GM23338 (cell line): Measurements from ENCODE around the gene RPS6KB1. TPM values are rescaled to one million over a fixed set of nuclear protein-coding genes. Genes with fewer than 3 reads are reported as not detected.
"Not testable (repeated sequence)": the region's sequence is repeated elsewhere in the genome, so short reads cannot be mapped to it uniquely, and the experiment has no call there.

Source experiments
- ATAC-seq: fragments of 200-7000 bp; cut with Tn5 transposase; 3 replicates; pipeline ENCODE4 v1.9.1; 2020
- DNase-seq: peaks from one replicate; pipeline ENCODE4 v3.0.0-alpha.2; 2015; ENCODE audit warnings: low spot score
- H2AFZ ChIP-seq: fragments of 200-600 bp; sonication (generic); 2 replicates; pipeline ENCODE4 v1.8.0; 2016; ENCODE audit warnings: antibody characterized with exemption, mild to moderate bottlenecking, moderate library complexity
- H3F3A ChIP-seq: fragments of 200-600 bp; sonication (generic); replicated peaks from 2 replicates; pipeline ENCODE4 v1.8.0; 2017; ENCODE audit warnings: antibody characterized with exemption, mixed run types, low read depth
- H3K27ac ChIP-seq: fragments of 200-600 bp; sonication (generic); 2 replicates; pipeline ENCODE4 v1.6.1; 2016; ENCODE audit warnings: low read depth
- H3K27me3 ChIP-seq: fragments of 200-600 bp; sonication (generic); 2 replicates; pipeline ENCODE4 v1.8.0; 2016; ENCODE audit warnings: mild to moderate bottlenecking, mixed run types, moderate library complexity; ENCODE audit not compliant: insufficient read depth
- H3K36me3 ChIP-seq: fragments of 200-600 bp; sonication (generic); 2 replicates; pipeline ENCODE4 v1.8.0; 2016; ENCODE audit warnings: mild to moderate bottlenecking; ENCODE audit not compliant: insufficient read depth
- H3K4me1 ChIP-seq: fragments of 200-600 bp; sonication (generic); 2 replicates; pipeline ENCODE4 v1.8.0; 2016; ENCODE audit warnings: mild to moderate bottlenecking, moderate library complexity; ENCODE audit not compliant: insufficient read depth
- H3K4me2 ChIP-seq: fragments of 200-600 bp; sonication (generic); 2 replicates; pipeline ENCODE4 v1.7.1; 2017; ENCODE audit warnings: mixed run types
- H3K4me3 ChIP-seq: fragments of 200-600 bp; sonication (generic); 2 replicates; pipeline ENCODE4 v1.6.1; 2016; ENCODE audit warnings: mixed run types
- H3K79me2 ChIP-seq: fragments of 200-600 bp; sonication (generic); replicated peaks from 2 replicates; pipeline ENCODE4 v1.8.0; 2017; ENCODE audit warnings: mild to moderate bottlenecking; ENCODE audit not compliant: insufficient read depth
- H3K9me2 ChIP-seq: fragments of 200-600 bp; sonication (generic); 2 replicates; pipeline ENCODE4 v1.8.0; 2017; ENCODE audit not compliant: insufficient read depth
- H4K20me1 ChIP-seq: fragments of 200-600 bp; sonication (generic); replicated peaks from 2 replicates; pipeline ENCODE4 v1.8.0; 2017; ENCODE audit warnings: mild to moderate bottlenecking; ENCODE audit not compliant: insufficient read depth
- H3K27ac Mint-ChIP-seq: 2 replicates; pipeline ENCODE4 v1.8.0; 2020; ENCODE audit warnings: inconsistent platforms, mild to moderate bottlenecking, moderate library complexity, mixed read lengths
- H3K27me3 Mint-ChIP-seq: 3 replicates; pipeline ENCODE4 v1.8.0; 2022; ENCODE audit warnings: low read depth, mild to moderate bottlenecking, moderate library complexity, mixed read lengths, inconsistent platforms; ENCODE audit not compliant: insufficient read depth, poor library complexity
- H3K36me3 Mint-ChIP-seq: 3 replicates; pipeline ENCODE4 v1.8.0; 2021; ENCODE audit warnings: low read depth, mild to moderate bottlenecking, inconsistent platforms, moderate library complexity, mixed read lengths
- H3K4me1 Mint-ChIP-seq: 3 replicates; pipeline ENCODE4 v1.8.0; 2020; ENCODE audit warnings: mild to moderate bottlenecking, inconsistent platforms, mixed read lengths
- H3K4me3 Mint-ChIP-seq: 3 replicates; pipeline ENCODE4 v1.8.0; 2021; ENCODE audit warnings: moderate library complexity, mild to moderate bottlenecking, inconsistent platforms, mixed read lengths
- H3K9me3 Mint-ChIP-seq: 3 replicates; pipeline ENCODE4 v1.8.0; 2020; ENCODE audit warnings: moderate library complexity, mild to moderate bottlenecking, inconsistent platforms, mixed read lengths
- CREB1 ChIP-seq: fragments of 250-450 bp; sonication (Bioruptor Pico); IDR thresholded peaks from 2 replicates; pipeline ENCODE4 v1.5.0; 2020; ENCODE audit warnings: low read depth, mild to moderate bottlenecking, moderate library complexity
- CTCF ChIP-seq, 2 experiments: fragments of 200-600 bp in 1 of 2; sonication (generic) in 1 of 2; conservative IDR thresholded peaks; 2 replicates each; pipeline versions ENCODE4 v1.5.1 to v1.6.1; 2016 to 2017; ENCODE audit warnings: antibody characterized with exemption in 2 of 2, low read depth in 2 of 2, mild to moderate bottlenecking in 2 of 2, moderate library complexity in 1 of 2
- EZH2 ChIP-seq: fragments of 200-600 bp; sonication (generic); IDR thresholded peaks from one replicate; pipeline ENCODE4 v1.8.0; 2017; ENCODE audit warnings: antibody characterized with exemption, mild to moderate bottlenecking, low read depth; ENCODE audit not compliant: unreplicated experiment
- NANOG ChIP-seq: IDR thresholded peaks from 2 replicates; pipeline ENCODE4 v1.6.1; 2016; ENCODE audit warnings: antibody characterized with exemption, borderline replicate concordance
- STAT1 ChIP-seq: IDR thresholded peaks from one replicate; pipeline ENCODE4 v1.6.1; 2016; ENCODE audit warnings: antibody characterized with exemption; ENCODE audit not compliant: unreplicated experiment
- ZNF462 ChIP-seq: fragments of 250-450 bp; sonication (Bioruptor Pico); IDR thresholded peaks from 2 replicates; pipeline ENCODE4 v1.5.0; 2020; ENCODE audit warnings: mild to moderate bottlenecking, moderate library complexity
- polyA plus RNA-seq: library from polyadenylated mRNA; unstranded; fragments of >200 nt; fragmentation: Nextera tagmentation; extraction: Ambion mirVana; gene quantifications from 2 replicates; pipeline ENCODE4 v1.2.1, GENCODE V29; 2016
- total RNA-seq: library from RNA; depleted of rRNA; stranded (reverse); fragments of >200 nt; shearing (Covaris generic); gene quantifications from 2 replicates; pipeline ENCODE4 v1.2.3, GENCODE V29; 2014
- TF ChIP-seq, protein P1 (sequence below): IDR thresholded peaks from 2 replicates; pipeline ENCODE4 v1.6.1; 2016; ENCODE audit warnings: antibody characterized with exemption
- TF ChIP-seq, protein P2 (sequence below): IDR thresholded peaks from one replicate; pipeline ENCODE4 v1.6.1; 2018; ENCODE audit warnings: antibody characterized with exemption; ENCODE audit not compliant: unreplicated experiment

The RPS6KB1 gene
- total and polyA plus RNA-seq, 2 experiments from 2014 or later = 19.5 to 21.7 TPM

- Histone ChIP-seq H3F3A (no peaks in the 10 kb centered on the region), H3K4me2 (no peak overlapping the region), H3K4me3 (no peak overlapping the region), H3K4me1 (peaks cover 17% of the 10 kb centered on the region), H3K27ac (no peak overlapping the region), H2AFZ (no peak overlapping the region), H3K79me2 (no peaks in the 10 kb centered on the region), H3K27me3 (no peaks in the 10 kb centered on the region), H3K36me3 (no peaks in the 10 kb centered on the region), H4K20me1 (no peaks in the 10 kb centered on the region), H3K9me2 (peaks cover 5% of the 10 kb centered on the region; the same call in 1 of the 2 replicates)
- DNase-seq = no peak
- no peak for TF ChIP-seq CTCF (conservative IDR thresholded peaks at IDR 0.05; ENCODE audit: low read depth in 2 of 2)
- TF ChIP-seq CREB1 (CRISPR knock-in tag) = no peak
- TF ChIP-seq, protein P1, sequence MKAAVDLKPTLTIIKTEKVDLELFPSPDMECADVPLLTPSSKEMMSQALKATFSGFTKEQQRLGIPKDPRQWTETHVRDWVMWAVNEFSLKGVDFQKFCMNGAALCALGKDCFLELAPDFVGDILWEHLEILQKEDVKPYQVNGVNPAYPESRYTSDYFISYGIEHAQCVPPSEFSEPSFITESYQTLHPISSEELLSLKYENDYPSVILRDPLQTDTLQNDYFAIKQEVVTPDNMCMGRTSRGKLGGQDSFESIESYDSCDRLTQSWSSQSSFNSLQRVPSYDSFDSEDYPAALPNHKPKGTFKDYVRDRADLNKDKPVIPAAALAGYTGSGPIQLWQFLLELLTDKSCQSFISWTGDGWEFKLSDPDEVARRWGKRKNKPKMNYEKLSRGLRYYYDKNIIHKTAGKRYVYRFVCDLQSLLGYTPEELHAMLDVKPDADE = no peak
- no peak for TF ChIP-seq EZH2
- TF ChIP-seq STAT1 = no peak
- no peak for TF ChIP-seq ZNF462 (CRISPR knock-in tag)
- no peak for TF ChIP-seq NANOG
- TF ChIP-seq, protein P2, sequence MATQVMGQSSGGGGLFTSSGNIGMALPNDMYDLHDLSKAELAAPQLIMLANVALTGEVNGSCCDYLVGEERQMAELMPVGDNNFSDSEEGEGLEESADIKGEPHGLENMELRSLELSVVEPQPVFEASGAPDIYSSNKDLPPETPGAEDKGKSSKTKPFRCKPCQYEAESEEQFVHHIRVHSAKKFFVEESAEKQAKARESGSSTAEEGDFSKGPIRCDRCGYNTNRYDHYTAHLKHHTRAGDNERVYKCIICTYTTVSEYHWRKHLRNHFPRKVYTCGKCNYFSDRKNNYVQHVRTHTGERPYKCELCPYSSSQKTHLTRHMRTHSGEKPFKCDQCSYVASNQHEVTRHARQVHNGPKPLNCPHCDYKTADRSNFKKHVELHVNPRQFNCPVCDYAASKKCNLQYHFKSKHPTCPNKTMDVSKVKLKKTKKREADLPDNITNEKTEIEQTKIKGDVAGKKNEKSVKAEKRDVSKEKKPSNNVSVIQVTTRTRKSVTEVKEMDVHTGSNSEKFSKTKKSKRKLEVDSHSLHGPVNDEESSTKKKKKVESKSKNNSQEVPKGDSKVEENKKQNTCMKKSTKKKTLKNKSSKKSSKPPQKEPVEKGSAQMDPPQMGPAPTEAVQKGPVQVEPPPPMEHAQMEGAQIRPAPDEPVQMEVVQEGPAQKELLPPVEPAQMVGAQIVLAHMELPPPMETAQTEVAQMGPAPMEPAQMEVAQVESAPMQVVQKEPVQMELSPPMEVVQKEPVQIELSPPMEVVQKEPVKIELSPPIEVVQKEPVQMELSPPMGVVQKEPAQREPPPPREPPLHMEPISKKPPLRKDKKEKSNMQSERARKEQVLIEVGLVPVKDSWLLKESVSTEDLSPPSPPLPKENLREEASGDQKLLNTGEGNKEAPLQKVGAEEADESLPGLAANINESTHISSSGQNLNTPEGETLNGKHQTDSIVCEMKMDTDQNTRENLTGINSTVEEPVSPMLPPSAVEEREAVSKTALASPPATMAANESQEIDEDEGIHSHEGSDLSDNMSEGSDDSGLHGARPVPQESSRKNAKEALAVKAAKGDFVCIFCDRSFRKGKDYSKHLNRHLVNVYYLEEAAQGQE = no peak
- no peaks in the 10 kb centered on the region; the same call in 2 of the 3 replicates for H3K9me3 Mint-ChIP-seq
- peaks cover 27% of the 10 kb centered on the region for H3K27me3 Mint-ChIP-seq
- ATAC-seq = no peak
- H3K4me1 Mint-ChIP-seq = peaks cover 45% of the 10 kb centered on the region
- peak overlapping the region; percentile 21; the same call in 1 of the 2 replicates for H3K27ac Mint-ChIP-seq
- no peaks in the 10 kb centered on the region for H3K36me3 Mint-ChIP-seq
- no peak overlapping the region for H3K4me3 Mint-ChIP-seq
Observed at GRCh38 chr17:59848778-59849177, 44.1 kb upstream of the RPS6KB1 start.

DNA sequence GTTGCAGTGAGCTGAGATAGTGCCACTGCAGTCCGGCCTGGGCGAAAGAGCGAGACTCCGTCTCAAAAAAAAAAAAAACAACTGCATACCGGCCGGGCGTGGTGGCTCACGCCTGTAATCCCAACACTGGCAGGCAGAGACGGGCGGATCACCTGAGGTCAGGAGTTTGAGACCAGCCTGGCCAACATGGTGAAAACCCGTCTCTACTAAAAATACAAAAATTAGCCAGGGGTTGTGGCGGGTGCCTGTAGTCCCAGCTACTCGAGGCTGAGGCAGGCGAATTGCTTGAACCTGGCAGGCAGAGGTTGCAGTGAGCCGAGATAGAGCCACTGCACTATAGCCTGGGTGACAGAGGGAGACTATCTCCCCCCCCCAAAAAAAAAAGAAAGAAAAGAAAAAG is 42.6 kb upstream of the RPS6KB1 start:
- H3K9me3 Mint-ChIP-seq, H3K79me2 ChIP-seq, H2AFZ ChIP-seq, H3K27ac ChIP-seq, H3K27me3 ChIP-seq, H3K4me2 ChIP-seq, H3K4me3 Mint-ChIP-seq, H3K27ac Mint-ChIP-seq, DNase-seq, H3F3A ChIP-seq, H3K9me2 ChIP-seq, H3K36me3 ChIP-seq, H4K20me1 ChIP-seq, H3K36me3 Mint-ChIP-seq, ATAC-seq, H3K4me3 ChIP-seq: not testable (repeated sequence)
- Mint-ChIP-seq H3K27me3 (peaks cover 21% of the 10 kb centered on the region), H3K4me1 (peaks cover 39% of the 10 kb centered on the region)
- peaks cover 16% of the 10 kb centered on the region for H3K4me1 ChIP-seq
